ENCODE measurements around the gene SH3RF3. TPM values are rescaled to one million over a fixed set of nuclear protein-coding genes. Genes with fewer than 3 reads are reported as not detected.
A peak's percentile ranks its signal among the peaks of the same experiment; 100 is the strongest.

SH3RF3 gene
- total RNA-seq, 1 experiment from 2014 or later = 0.98 TPM

DNA sequence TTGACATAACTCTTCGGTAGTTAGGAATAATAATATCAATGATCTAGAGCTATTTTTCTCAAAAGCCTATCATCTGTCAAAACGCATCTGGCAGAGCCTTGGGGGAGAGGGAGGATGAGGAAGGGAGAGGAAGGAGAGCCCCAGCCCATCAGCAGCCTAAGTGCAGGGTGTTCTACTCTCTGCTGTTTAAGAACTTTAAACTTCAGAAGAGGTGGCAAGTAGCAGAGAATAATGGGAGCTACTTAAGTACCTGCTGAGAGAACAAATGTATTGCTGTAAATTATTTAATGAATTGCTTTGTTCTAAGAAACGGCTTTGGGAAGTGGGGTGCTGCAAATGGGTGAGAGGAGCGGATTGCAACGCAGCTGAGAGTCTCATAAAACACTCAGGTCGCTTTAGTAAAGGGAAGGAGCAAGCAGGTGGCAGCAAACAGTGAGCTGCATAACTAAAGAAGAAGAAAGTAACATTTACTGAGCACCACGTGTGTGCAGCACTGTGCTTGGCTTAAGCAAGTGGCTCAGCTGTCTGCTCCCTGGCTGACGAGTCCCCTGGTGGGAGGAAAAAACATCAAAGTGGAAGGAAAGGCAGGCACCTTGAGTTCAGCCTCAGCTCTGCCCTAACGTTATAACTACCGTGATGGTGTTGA lies 26.3 kb upstream of the SH3RF3 start:
- no peaks in the 10 kb centered on the region for H3K9me3 Mint-ChIP-seq (ENCODE audit: unreplicated experiment)
- peak in 1 of 2 experiments; percentile 18 for DNase-seq
- intact Hi-C loops (cut with micrococcal nuclease; ENCODE audit: unreplicated experiment) = no loop called here
- no peaks in the 10 kb centered on the region for H3K4me1 Mint-ChIP-seq (ENCODE audit: low read depth, unreplicated experiment)
- no peak overlapping the region for H3K4me3 ChIP-seq (ENCODE audit: low read depth, low read length)
- BruUV-seq (replicated peaks) = no TSS peak
- H3K36me3 ChIP-seq (ENCODE audit: control insufficient read depth, insufficient read depth, low read length) = no peaks in the 10 kb centered on the region
- no peaks in the 10 kb centered on the region for H3K36me3 Mint-ChIP-seq (ENCODE audit: insufficient read depth, unreplicated experiment)
- no peaks in the 10 kb centered on the region for H3K4me1 ChIP-seq
- no peaks in the 10 kb centered on the region; the same call in 1 of the 2 replicates for H3K9me3 ChIP-seq
- CTCF ChIA-PET = interaction anchor here (1.1 kb wide), 1 partner anchor 83 kb away, joined by 3 read pairs; no protein-coding TSS in a partner anchor
- no peak overlapping the region for H3K27ac Mint-ChIP-seq (ENCODE audit: unreplicated experiment)
- no peaks in the 10 kb centered on the region for H3K27me3 ChIP-seq (replicated peaks; ENCODE audit: control insufficient read depth, insufficient read depth, low read length)
- POLR2A ChIA-PET = interaction anchor here (0.5 kb wide), 1 partner anchor 32 kb away, joined by 3 read pairs; no protein-coding TSS in a partner anchor
- TF ChIP-seq, protein P1, sequence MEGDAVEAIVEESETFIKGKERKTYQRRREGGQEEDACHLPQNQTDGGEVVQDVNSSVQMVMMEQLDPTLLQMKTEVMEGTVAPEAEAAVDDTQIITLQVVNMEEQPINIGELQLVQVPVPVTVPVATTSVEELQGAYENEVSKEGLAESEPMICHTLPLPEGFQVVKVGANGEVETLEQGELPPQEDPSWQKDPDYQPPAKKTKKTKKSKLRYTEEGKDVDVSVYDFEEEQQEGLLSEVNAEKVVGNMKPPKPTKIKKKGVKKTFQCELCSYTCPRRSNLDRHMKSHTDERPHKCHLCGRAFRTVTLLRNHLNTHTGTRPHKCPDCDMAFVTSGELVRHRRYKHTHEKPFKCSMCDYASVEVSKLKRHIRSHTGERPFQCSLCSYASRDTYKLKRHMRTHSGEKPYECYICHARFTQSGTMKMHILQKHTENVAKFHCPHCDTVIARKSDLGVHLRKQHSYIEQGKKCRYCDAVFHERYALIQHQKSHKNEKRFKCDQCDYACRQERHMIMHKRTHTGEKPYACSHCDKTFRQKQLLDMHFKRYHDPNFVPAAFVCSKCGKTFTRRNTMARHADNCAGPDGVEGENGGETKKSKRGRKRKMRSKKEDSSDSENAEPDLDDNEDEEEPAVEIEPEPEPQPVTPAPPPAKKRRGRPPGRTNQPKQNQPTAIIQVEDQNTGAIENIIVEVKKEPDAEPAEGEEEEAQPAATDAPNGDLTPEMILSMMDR (IDR thresholded peaks at IDR 0.05; ENCODE audit: insufficient read depth in 1 of 2, low read depth in 1 of 2, low read length in 1 of 2, severe bottlenecking in 1 of 2, unreplicated experiment in 1 of 2) = no peak
- H3K27me3 Mint-ChIP-seq (ENCODE audit: insufficient read depth, unreplicated experiment) = no peaks in the 10 kb centered on the region
- no peak overlapping the region for H3K4me3 Mint-ChIP-seq (ENCODE audit: unreplicated experiment)

DNA sequence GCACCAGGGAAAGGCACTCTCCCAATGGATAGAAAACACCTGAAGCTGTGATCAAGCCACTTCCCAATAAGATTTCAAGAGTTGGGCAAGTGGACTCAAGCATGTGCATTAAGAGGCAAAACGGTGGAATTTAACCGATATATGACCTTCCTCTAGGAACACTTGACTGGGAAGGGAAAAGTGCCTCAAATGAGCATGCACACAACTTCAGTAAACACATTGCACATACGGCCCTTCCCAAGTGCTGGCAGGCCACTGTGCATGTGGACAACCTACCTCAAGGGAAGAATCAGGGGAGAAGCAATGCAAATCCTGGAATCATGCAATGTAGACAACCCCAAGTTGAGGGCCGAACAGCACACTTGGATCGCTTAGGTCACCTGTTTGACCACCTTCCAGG lies 23.9 kb upstream of the SH3RF3 start:
- DNase-seq = no peak
- Histone ChIP-seq H3K27me3 (replicated peaks; ENCODE audit: control insufficient read depth, insufficient read depth, low read length) (no peaks in the 10 kb centered on the region), H3K4me1 (no peaks in the 10 kb centered on the region), H3K9me3 (no peaks in the 10 kb centered on the region; the same call in 1 of the 2 replicates), H3K36me3 (ENCODE audit: control insufficient read depth, insufficient read depth, low read length) (no peaks in the 10 kb centered on the region), H3K4me3 (ENCODE audit: low read depth, low read length) (no peak overlapping the region)
- BruUV-seq (replicated peaks) = no TSS peak
- intact Hi-C loops (cut with micrococcal nuclease; ENCODE audit: unreplicated experiment) = no loop called here
- ChIA-PET CTCF (interaction anchor here (0.7 kb wide), 1 partner anchor 284 kb away, joined by 3 read pairs; no protein-coding TSS in a partner anchor), POLR2A (no interaction called here)
- Mint-ChIP-seq H3K4me1 (ENCODE audit: low read depth, unreplicated experiment) (no peaks in the 10 kb centered on the region), H3K27ac (ENCODE audit: unreplicated experiment) (no peak overlapping the region), H3K4me3 (ENCODE audit: unreplicated experiment) (no peak overlapping the region), H3K36me3 (ENCODE audit: insufficient read depth, unreplicated experiment) (no peaks in the 10 kb centered on the region), H3K27me3 (ENCODE audit: insufficient read depth, unreplicated experiment) (no peaks in the 10 kb centered on the region), H3K9me3 (ENCODE audit: unreplicated experiment) (no peaks in the 10 kb centered on the region)
- TF ChIP-seq, protein P1 (IDR thresholded peaks at IDR 0.05; ENCODE audit: insufficient read depth in 1 of 2, low read depth in 1 of 2, low read length in 1 of 2, severe bottlenecking in 1 of 2, unreplicated experiment in 1 of 2) = no peak

DNA sequence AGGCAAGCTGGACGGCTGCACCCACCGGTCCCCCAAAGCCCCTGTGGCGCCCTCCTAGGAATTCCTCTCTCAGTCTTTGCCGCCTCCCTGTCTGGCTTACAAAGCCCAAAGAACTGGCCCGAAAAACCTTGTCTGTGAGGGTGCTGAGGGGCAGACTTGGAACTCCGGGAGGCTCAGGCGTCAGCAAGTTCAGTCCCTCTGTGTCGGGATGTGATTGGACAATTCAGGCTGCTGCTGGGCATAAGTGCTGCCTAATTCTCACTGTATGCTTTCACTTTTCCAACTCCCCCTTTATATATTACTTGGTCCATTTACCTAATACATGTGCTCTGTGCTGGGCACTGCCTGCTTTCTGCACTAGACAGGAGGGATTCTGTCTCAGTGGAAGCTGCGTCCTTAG lies 20.3 kb upstream of the SH3RF3 start:
- H3K4me3 Mint-ChIP-seq (ENCODE audit: unreplicated experiment) = no peak overlapping the region
- CTCF ChIA-PET = no interaction called here
- no peak overlapping the region for H3K4me3 ChIP-seq (ENCODE audit: low read depth, low read length)
- POLR2A ChIA-PET = no interaction called here
- H3K36me3 Mint-ChIP-seq (ENCODE audit: insufficient read depth, unreplicated experiment) = no peaks in the 10 kb centered on the region
- TF ChIP-seq, protein P1 (IDR thresholded peaks at IDR 0.05; ENCODE audit: insufficient read depth in 1 of 2, low read depth in 1 of 2, low read length in 1 of 2, severe bottlenecking in 1 of 2, unreplicated experiment in 1 of 2) = no peak
- no peak overlapping the region for H3K27ac Mint-ChIP-seq (ENCODE audit: unreplicated experiment)
- no peaks in the 10 kb centered on the region for H3K36me3 ChIP-seq (ENCODE audit: control insufficient read depth, insufficient read depth, low read length)
- no peak for DNase-seq
- no TSS peak for BruUV-seq (replicated peaks)
- no peaks in the 10 kb centered on the region for H3K4me1 ChIP-seq
- H3K27me3 ChIP-seq (replicated peaks; ENCODE audit: control insufficient read depth, insufficient read depth, low read length) = no peaks in the 10 kb centered on the region
- H3K4me1 Mint-ChIP-seq (ENCODE audit: low read depth, unreplicated experiment) = no peaks in the 10 kb centered on the region
- no peaks in the 10 kb centered on the region; the same call in 1 of the 2 replicates for H3K9me3 ChIP-seq
- no peaks in the 10 kb centered on the region for H3K9me3 Mint-ChIP-seq (ENCODE audit: unreplicated experiment)
- no peaks in the 10 kb centered on the region for H3K27me3 Mint-ChIP-seq (ENCODE audit: insufficient read depth, unreplicated experiment)
- intact Hi-C loops (cut with micrococcal nuclease; ENCODE audit: unreplicated experiment) = no loop called here

All from Caco-2 (cell line).